HepG2 (cell line): ENCODE results near the gene AKR7A2. TPM values are rescaled to one million over a fixed set of nuclear protein-coding genes. Genes with fewer than 3 reads are reported as not detected.

Experiments used
- ATAC-seq: fragments of 200-7000 bp; cut with Tn5 transposase; 3 replicates; pipeline ENCODE4 v1.9.1; 2020; ENCODE audit warnings: mild to moderate bottlenecking, moderate library complexity
- BruUV-seq: library from RNA; stranded (reverse); fragments of 400-500 nt; replicated peaks from 2 replicates; lab custom pipeline; 2021; lab: Mats Ljungman, UMichigan
- CTCF ChIA-PET: fragments of 300-600 bp; formaldehyde crosslinking; extraction: SDS; loops from one replicate; lab custom pipeline; 2021; ENCODE audit warnings: low total read pairs, inconsistent platforms, low intra/inter-chr PET ratio; lab: Yijun Ruan, JAX
- POLR2A ChIA-PET: fragments of 350-600 bp; sonication (Branson Sonifier 250); formaldehyde crosslinking; loops from one replicate; lab custom pipeline; 2020; ENCODE audit warnings: antibody characterized with exemption, inconsistent platforms; lab: Yijun Ruan, JAX
- DNase-seq: peaks from one replicate; pipeline ENCODE4 v3.0.0-alpha.2; 2015; ENCODE audit warnings: low spot score
- FAIRE-seq: peaks from 3 replicates; lab custom pipeline; 2011; peaks lifted over from hg19 to GRCh38; lab: Jason Lieb, UNC
- H2AFZ ChIP-seq: one replicate; pipeline ENCODE4 v1.6.1; 2011; ENCODE audit warnings: low read length, inconsistent platforms
- H3K27ac ChIP-seq: fragments of 300-600 bp; 3 replicates; pipeline ENCODE4 v1.8.0; 2011; ENCODE audit warnings: mixed run types, mild to moderate bottlenecking, mixed read lengths, low read length, inconsistent platforms; ENCODE audit not compliant: insufficient read depth; ENCODE audit errors: extremely low read length
- H3K27me3 ChIP-seq, 2 experiments: fragments of 200-600 bp in 1 of 2; 2 replicates in 1 of 2; 3 replicates in 1 of 2; pipeline versions ENCODE4 v1.6.0 to v1.8.0; 2011; ENCODE audit warnings: low read length in 2 of 2, mild to moderate bottlenecking in 2 of 2, moderate library complexity in 2 of 2, inconsistent platforms in 1 of 2; ENCODE audit not compliant: insufficient read depth in 2 of 2, control insufficient read depth in 1 of 2
- H3K36me3 ChIP-seq, 2 experiments: fragments of 200-600 bp in 1 of 2; replicated peaks in 1 of 2; 2 replicates in 1 of 2; 3 replicates in 1 of 2; pipeline versions ENCODE4 v1.5.1 to v1.8.0; 2011; ENCODE audit warnings: low read length in 2 of 2, inconsistent platforms in 1 of 2; ENCODE audit not compliant: insufficient read depth in 2 of 2, control insufficient read depth in 1 of 2
- H3K4me1 ChIP-seq: 2 replicates; pipeline ENCODE4 v1.5.1; 2012; ENCODE audit warnings: low read length, inconsistent platforms; ENCODE audit not compliant: insufficient read depth
- H3K4me2 ChIP-seq: 2 replicates; pipeline ENCODE4 v1.6.0; 2011; ENCODE audit warnings: low read depth, low read length, inconsistent platforms
- H3K4me3 ChIP-seq, 3 experiments: fragments of 200-600 bp in 1 of 3; sonication (generic), shearing (Covaris generic) in 1 of 3; replicated peaks in 1 of 3; 2 replicates each; pipeline ENCODE4 v1.5.1; 2011 to 2016; ENCODE audit warnings: low read length in 3 of 3, inconsistent platforms in 2 of 3, low read depth in 2 of 3, mild to moderate bottlenecking in 2 of 3, control low read depth in 1 of 3, mixed read lengths in 1 of 3; ENCODE audit not compliant: insufficient read depth in 1 of 3
- H3K79me2 ChIP-seq: one replicate; pipeline ENCODE4 v1.6.1; 2011; ENCODE audit warnings: low read length, inconsistent platforms; ENCODE audit not compliant: insufficient read depth
- H3K9ac ChIP-seq: 2 replicates; pipeline ENCODE4 v1.6.0; 2011; ENCODE audit warnings: mild to moderate bottlenecking, low read depth, low read length, inconsistent platforms; ENCODE audit not compliant: insufficient read depth
- H3K9me3 ChIP-seq: 2 replicates; pipeline ENCODE4 v1.5.1; 2012; ENCODE audit warnings: mild to moderate bottlenecking, low read length
- H4K20me1 ChIP-seq: 2 replicates; pipeline ENCODE4 v1.6.0; 2011; ENCODE audit warnings: inconsistent platforms, mild to moderate bottlenecking, low read length, moderate library complexity; ENCODE audit not compliant: insufficient read depth
- FOSL2 ChIP-seq: sonication (generic); formaldehyde crosslinking; IDR thresholded peaks from 2 replicates; pipeline ENCODE4 v1.4.0; 2020; ENCODE audit warnings: missing genetic modification reagents
- HNF4A ChIP-seq: sonication (generic); formaldehyde crosslinking; IDR thresholded peaks from 2 replicates; pipeline ENCODE4 v1.4.0; 2020; ENCODE audit warnings: missing genetic modification reagents
- MED1 ChIP-seq: sonication (generic); formaldehyde crosslinking; IDR thresholded peaks from 2 replicates; pipeline ENCODE4 v1.4.0; 2020; ENCODE audit warnings: missing genetic modification reagents
- NCOA2 ChIP-seq: sonication (generic); formaldehyde crosslinking; IDR thresholded peaks from 2 replicates; pipeline ENCODE4 v1.8.0; 2022; ENCODE audit warnings: inconsistent platforms
- ZBTB34 ChIP-seq: sonication (generic); formaldehyde crosslinking; IDR thresholded peaks from 2 replicates; pipeline ENCODE4 v1.8.0; 2022; ENCODE audit warnings: mild to moderate bottlenecking, missing genetic modification reagents
- ZBTB38 ChIP-seq: sonication (generic); formaldehyde crosslinking; IDR thresholded peaks from 2 replicates; pipeline ENCODE4 v1.5.1; 2020; ENCODE audit warnings: mild to moderate bottlenecking, missing genetic modification reagents
- ZBTB7A ChIP-seq: sonication (generic); formaldehyde crosslinking; IDR thresholded peaks from 2 replicates; pipeline ENCODE4 v1.8.0; 2022; ENCODE audit warnings: mild to moderate bottlenecking, missing genetic modification reagents
- ZNF20 ChIP-seq: sonication (generic); formaldehyde crosslinking; IDR thresholded peaks from 2 replicates; pipeline ENCODE4 v1.4.0; 2020; ENCODE audit warnings: mild to moderate bottlenecking, moderate library complexity, missing genetic modification reagents
- ZNF547 ChIP-seq: sonication (generic); formaldehyde crosslinking; IDR thresholded peaks from 2 replicates; pipeline ENCODE4 v1.5.1; 2020; ENCODE audit warnings: mild to moderate bottlenecking, missing genetic modification reagents
- ZNF589 ChIP-seq: sonication (generic); formaldehyde crosslinking; conservative IDR thresholded peaks from 2 replicates; pipeline ENCODE4 v1.8.0; 2022; ENCODE audit warnings: mild to moderate bottlenecking, moderate library complexity, missing genetic modification reagents
- WGBS: methylation state at CpG from one replicate; pipeline ENCODE4 v1.1.6; 2017; ENCODE audit warnings: low lambda C conversion rate; 5-methylcytosine and 5-hydroxymethylcytosine counted together
- in situ Hi-C: cut with HindIII; loops from 2 replicates; pipeline ENCODE4 v1.10.0; 2017; ENCODE audit warnings: low pct_unique_long_range_greater_than_20kb; ENCODE audit not compliant: extremely low pct_ligation_motif_present
- intact Hi-C: fragments of 100-400 bp; cut with micrococcal nuclease; formaldehyde crosslinking; loops from one replicate; pipeline ENCODE4 v1.10.0; 2022; ENCODE audit not compliant: unreplicated experiment
- polyA plus RNA-seq, 8 experiments: library from polyadenylated mRNA; depleted of rRNA in 3 of 8; stranded (reverse) in 7 of 8; unstranded in 1 of 8; fragments of >200 nt; fragmentation: Illumina TruSeq in 4 of 8; extraction: Trizol in 4 of 8; gene quantifications; 2 replicates each; pipeline versions ENCODE4 v1.2.1 to v1.2.3, GENCODE V29; 2011 to 2016; ENCODE audit warnings: low read depth in 4 of 8, missing spikeins in 1 of 8, mixed read lengths in 1 of 8; ENCODE audit not compliant: insufficient read depth in 1 of 8
- total RNA-seq, 5 experiments: library from RNA; depleted of rRNA; stranded (reverse); fragments of >200 nt; fragmentation: Illumina TruSeq; extraction: Trizol; gene quantifications; 2 replicates each; pipeline ENCODE4 v1.2.3, GENCODE V29; 2016; ENCODE audit warnings: low read depth in 1 of 5
- TF ChIP-seq, protein P1 (sequence below): sonication (generic); formaldehyde crosslinking; IDR thresholded peaks from 2 replicates; pipeline ENCODE4 v1.5.1; 2020; ENCODE audit warnings: mild to moderate bottlenecking, missing genetic modification reagents, moderate library complexity
- TF ChIP-seq, protein P2 (sequence below): sonication (generic); formaldehyde crosslinking; IDR thresholded peaks from 2 replicates; pipeline ENCODE4 v1.5.0; 2020; ENCODE audit warnings: mild to moderate bottlenecking, missing genetic modification reagents, moderate library complexity
- TF ChIP-seq, protein P3 (sequence below): sonication (generic); formaldehyde crosslinking; IDR thresholded peaks from 2 replicates; pipeline ENCODE4 v1.5.1; 2020; ENCODE audit warnings: missing genetic modification reagents, mild to moderate bottlenecking, borderline replicate concordance

Gene AKR7A2
- total and polyA plus RNA-seq, 2 of the 13 experiments (the other 11 are each of a cell fraction or from before 2014, with no cell fraction given), result 45.2 to 75.6 TPM

- Histone ChIP-seq H3K4me3 (no peak overlapping the region), H2AFZ (no peak overlapping the region), H3K79me2 (no peaks in the 10 kb centered on the region), H3K36me3 (peaks cover 31 to 38% of the 10 kb centered on the region in 2 experiments; a peak in 4 of 5 replicates), H3K9me3 (no peaks in the 10 kb centered on the region), H4K20me1 (no peaks in the 10 kb centered on the region), H3K4me1 (peaks cover 7% of the 10 kb centered on the region), H3K4me2 (no peak overlapping the region), H3K27ac (no peak overlapping the region), H3K27me3 (no peaks in the 10 kb centered on the region), H3K9ac (no peak overlapping the region)
- ChIA-PET POLR2A (no interaction called here), CTCF (interaction anchor here (0.7 to 1.3 kb wide), 3 partner anchors 43 to 310 kb away, joined by 3 to 5 read pairs (median 3); no protein-coding TSS in a partner anchor)
- 77% methylated on average over 11 of the region's 12 CpGs for WGBS
- in situ Hi-C loops, result loop anchor here (5.0 kb wide), 2 partner anchors 43 to 303 kb away; no protein-coding TSS in a partner anchor
- intact Hi-C loops, result no loop called here
- peak; percentile 49 for FAIRE-seq
- DNase-seq, result peak; percentile 30
- peak; percentile 83 for ATAC-seq
- BruUV-seq, result no TSS peak
- TF ChIP-seq ZBTB34 (CRISPR knock-in tag), result no peak
- TF ChIP-seq ZNF20 (CRISPR knock-in tag), result no peak
- TF ChIP-seq, protein P1, sequence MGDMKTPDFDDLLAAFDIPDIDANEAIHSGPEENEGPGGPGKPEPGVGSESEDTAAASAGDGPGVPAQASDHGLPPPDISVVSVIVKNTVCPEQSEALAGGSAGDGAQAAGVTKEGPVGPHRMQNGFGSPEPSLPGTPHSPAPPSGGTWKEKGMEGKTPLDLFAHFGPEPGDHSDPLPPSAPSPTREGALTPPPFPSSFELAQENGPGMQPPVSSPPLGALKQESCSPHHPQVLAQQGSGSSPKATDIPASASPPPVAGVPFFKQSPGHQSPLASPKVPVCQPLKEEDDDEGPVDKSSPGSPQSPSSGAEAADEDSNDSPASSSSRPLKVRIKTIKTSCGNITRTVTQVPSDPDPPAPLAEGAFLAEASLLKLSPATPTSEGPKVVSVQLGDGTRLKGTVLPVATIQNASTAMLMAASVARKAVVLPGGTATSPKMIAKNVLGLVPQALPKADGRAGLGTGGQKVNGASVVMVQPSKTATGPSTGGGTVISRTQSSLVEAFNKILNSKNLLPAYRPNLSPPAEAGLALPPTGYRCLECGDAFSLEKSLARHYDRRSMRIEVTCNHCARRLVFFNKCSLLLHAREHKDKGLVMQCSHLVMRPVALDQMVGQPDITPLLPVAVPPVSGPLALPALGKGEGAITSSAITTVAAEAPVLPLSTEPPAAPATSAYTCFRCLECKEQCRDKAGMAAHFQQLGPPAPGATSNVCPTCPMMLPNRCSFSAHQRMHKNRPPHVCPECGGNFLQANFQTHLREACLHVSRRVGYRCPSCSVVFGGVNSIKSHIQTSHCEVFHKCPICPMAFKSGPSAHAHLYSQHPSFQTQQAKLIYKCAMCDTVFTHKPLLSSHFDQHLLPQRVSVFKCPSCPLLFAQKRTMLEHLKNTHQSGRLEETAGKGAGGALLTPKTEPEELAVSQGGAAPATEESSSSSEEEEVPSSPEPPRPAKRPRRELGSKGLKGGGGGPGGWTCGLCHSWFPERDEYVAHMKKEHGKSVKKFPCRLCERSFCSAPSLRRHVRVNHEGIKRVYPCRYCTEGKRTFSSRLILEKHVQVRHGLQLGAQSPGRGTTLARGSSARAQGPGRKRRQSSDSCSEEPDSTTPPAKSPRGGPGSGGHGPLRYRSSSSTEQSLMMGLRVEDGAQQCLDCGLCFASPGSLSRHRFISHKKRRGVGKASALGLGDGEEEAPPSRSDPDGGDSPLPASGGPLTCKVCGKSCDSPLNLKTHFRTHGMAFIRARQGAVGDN (CRISPR knock-in tag), result peak; percentile 62
- TF ChIP-seq, protein P2, sequence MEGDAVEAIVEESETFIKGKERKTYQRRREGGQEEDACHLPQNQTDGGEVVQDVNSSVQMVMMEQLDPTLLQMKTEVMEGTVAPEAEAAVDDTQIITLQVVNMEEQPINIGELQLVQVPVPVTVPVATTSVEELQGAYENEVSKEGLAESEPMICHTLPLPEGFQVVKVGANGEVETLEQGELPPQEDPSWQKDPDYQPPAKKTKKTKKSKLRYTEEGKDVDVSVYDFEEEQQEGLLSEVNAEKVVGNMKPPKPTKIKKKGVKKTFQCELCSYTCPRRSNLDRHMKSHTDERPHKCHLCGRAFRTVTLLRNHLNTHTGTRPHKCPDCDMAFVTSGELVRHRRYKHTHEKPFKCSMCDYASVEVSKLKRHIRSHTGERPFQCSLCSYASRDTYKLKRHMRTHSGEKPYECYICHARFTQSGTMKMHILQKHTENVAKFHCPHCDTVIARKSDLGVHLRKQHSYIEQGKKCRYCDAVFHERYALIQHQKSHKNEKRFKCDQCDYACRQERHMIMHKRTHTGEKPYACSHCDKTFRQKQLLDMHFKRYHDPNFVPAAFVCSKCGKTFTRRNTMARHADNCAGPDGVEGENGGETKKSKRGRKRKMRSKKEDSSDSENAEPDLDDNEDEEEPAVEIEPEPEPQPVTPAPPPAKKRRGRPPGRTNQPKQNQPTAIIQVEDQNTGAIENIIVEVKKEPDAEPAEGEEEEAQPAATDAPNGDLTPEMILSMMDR, result peak; percentile 95
- TF ChIP-seq MED1 (CRISPR knock-in tag), result 0 out of 2 replicates have a peak, but pooled peaks have one; percentile 16
- peak; percentile 72; the same call in 1 of the 2 replicates for TF ChIP-seq ZBTB38 (CRISPR knock-in tag)
- TF ChIP-seq ZNF547 (CRISPR knock-in tag), result no peak
- no peak for TF ChIP-seq ZBTB7A (CRISPR knock-in tag)
- no peak for TF ChIP-seq NCOA2 (CRISPR knock-in tag)
- TF ChIP-seq, protein P3, sequence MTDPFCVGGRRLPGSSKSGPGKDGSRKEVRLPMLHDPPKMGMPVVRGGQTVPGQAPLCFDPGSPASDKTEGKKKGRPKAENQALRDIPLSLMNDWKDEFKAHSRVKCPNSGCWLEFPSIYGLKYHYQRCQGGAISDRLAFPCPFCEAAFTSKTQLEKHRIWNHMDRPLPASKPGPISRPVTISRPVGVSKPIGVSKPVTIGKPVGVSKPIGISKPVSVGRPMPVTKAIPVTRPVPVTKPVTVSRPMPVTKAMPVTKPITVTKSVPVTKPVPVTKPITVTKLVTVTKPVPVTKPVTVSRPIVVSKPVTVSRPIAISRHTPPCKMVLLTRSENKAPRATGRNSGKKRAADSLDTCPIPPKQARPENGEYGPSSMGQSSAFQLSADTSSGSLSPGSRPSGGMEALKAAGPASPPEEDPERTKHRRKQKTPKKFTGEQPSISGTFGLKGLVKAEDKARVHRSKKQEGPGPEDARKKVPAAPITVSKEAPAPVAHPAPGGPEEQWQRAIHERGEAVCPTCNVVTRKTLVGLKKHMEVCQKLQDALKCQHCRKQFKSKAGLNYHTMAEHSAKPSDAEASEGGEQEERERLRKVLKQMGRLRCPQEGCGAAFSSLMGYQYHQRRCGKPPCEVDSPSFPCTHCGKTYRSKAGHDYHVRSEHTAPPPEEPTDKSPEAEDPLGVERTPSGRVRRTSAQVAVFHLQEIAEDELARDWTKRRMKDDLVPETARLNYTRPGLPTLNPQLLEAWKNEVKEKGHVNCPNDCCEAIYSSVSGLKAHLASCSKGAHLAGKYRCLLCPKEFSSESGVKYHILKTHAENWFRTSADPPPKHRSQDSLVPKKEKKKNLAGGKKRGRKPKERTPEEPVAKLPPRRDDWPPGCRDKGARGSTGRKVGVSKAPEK, result no peak
- TF ChIP-seq ZNF589 (CRISPR knock-in tag), result no peak
- peak; percentile 16; the same call in 1 of the 2 replicates for TF ChIP-seq HNF4A
- 0 out of 2 replicates have a peak, but pooled peaks have one; percentile 11 for TF ChIP-seq FOSL2 (CRISPR knock-in tag)
Measured at GRCh38 chr1:19344372-19344810, 32.4 kb upstream of the AKR7A2 start.
